BJ (cell line): Measurements from ENCODE around the gene IRX3. TPM values are rescaled to one million over a fixed set of nuclear protein-coding genes. Genes with fewer than 3 reads are reported as not detected.
A peak's percentile ranks its signal among the peaks of the same experiment; 100 is the strongest.

Experiments
- CTCF ChIA-PET: fragments of 350-600 bp; formaldehyde crosslinking; extraction: SDS; loops from one replicate; lab custom pipeline; 2021; ENCODE audit warnings: antibody characterized with exemption, inconsistent platforms; lab: Yijun Ruan, JAX
- POLR2A ChIA-PET: fragments of 300-600 bp; sonication (Branson Sonifier 250); formaldehyde crosslinking; extraction: SDS; loops from one replicate; lab custom pipeline; 2021; ENCODE audit warnings: antibody characterized with exemption; lab: Charles Lee
- DNase-seq: peaks from one replicate; pipeline ENCODE4 v3.0.0-alpha.2; 2011; ENCODE audit warnings: low read depth
- H3K27me3 ChIP-seq: 2 replicates; pipeline ENCODE4 v1.6.0; 2011; ENCODE audit warnings: low read length; ENCODE audit not compliant: control insufficient read depth, insufficient read depth
- H3K36me3 ChIP-seq: 2 replicates; pipeline ENCODE4 v1.5.1; 2011; ENCODE audit warnings: low read length; ENCODE audit not compliant: control insufficient read depth, insufficient read depth
- H3K4me3 ChIP-seq: 2 replicates; pipeline ENCODE4 v1.5.1; 2011; ENCODE audit warnings: low read depth, mild to moderate bottlenecking, control low read depth, low read length
- CTCF ChIP-seq: IDR thresholded peaks from 2 replicates; pipeline ENCODE4 v1.5.1; 2011; ENCODE audit warnings: low read depth, mild to moderate bottlenecking, control low read depth, inconsistent platforms, low read length, moderate library complexity; ENCODE audit not compliant: insufficient read depth
- polyA plus RNA-seq: library from polyadenylated mRNA; depleted of rRNA; stranded (reverse); fragments of >200 nt; gene quantifications from 2 replicates; pipeline ENCODE4 v1.2.3, GENCODE V29; 2011

Gene IRX3
- polyA plus RNA-seq, 1 experiment = 2.2 TPM

- no peaks in the 10 kb centered on the region; the same call in 1 of the 2 replicates for H3K36me3 ChIP-seq
- H3K4me3 ChIP-seq = peak overlapping the region; percentile 87; the same call in 1 of the 2 replicates
- H3K27me3 ChIP-seq = no peaks in the 10 kb centered on the region
- ChIA-PET CTCF (interaction anchor here (0.6 kb wide), 2 partner anchors 168 to 622 kb away, joined by 3 read pairs; no protein-coding TSS in a partner anchor), POLR2A (interaction anchor here (0.6 kb wide), 1 partner anchor 83 kb away, joined by 3 read pairs; no protein-coding TSS in a partner anchor)
- DNase-seq = no peak
- no peak for TF ChIP-seq CTCF
Observed at GRCh38 chr16:54288030-54288834, 1.6 kb upstream of the IRX3 start.

DNA sequence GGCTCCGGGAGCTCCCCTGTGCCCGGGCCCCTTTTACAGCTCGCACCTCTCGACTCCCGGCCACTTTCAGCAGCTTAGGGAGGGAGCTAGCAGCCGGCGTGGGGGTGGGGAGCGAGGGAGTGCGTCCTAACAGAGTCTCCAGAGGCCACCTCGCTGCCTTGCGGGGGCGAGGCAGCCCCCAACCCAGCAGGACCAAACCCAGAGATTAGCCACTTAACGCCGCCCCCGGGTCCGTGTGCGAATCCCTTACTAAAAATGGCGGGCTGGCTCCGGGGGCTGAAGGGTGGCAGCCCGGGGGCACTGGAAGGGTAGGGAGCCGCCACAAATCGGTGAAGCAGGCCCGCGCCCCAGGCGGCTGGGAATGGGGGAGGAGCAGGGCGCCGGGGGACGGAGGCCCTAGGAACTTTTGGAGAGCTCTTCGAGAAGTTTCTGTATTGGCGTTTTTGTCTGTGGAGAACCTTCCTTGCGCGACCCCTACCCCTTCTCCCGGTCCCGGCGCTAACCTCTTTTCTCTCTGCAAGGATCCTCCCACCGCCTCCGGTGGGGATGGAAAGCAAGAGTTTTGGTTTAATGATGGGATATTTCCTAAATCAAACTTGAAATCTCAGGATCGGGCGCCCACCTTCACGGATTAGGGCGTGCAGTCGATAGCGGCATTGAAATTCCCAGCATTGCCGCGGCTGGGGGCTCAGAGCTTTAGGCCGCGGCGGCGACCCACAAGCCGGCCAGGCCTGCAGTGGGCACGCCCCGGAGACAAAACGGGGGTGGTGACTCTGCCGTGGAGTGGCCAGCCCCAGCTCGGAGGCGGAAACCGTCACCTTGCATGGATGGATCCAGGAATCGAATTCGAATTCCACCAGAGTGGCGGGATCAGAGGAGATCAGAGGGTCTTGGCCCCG is 793 bp upstream of the IRX3 start:
- ChIA-PET CTCF (interaction anchor here (0.6 to 0.9 kb wide), 3 partner anchors 169 to 622 kb away, joined by 3 read pairs; no protein-coding TSS in a partner anchor), POLR2A (interaction anchor here (0.7 kb wide), 1 partner anchor 482 kb away, joined by 6 read pairs; no protein-coding TSS in a partner anchor)
- Histone ChIP-seq H3K4me3 (peak overlapping the region; percentile 87), H3K36me3 (no peaks in the 10 kb centered on the region; the same call in 1 of the 2 replicates), H3K27me3 (no peaks in the 10 kb centered on the region)
- no peak for TF ChIP-seq CTCF
- DNase-seq = no peak

- ChIA-PET POLR2A (no interaction called here), CTCF (interaction anchor here (0.7 to 1.1 kb wide), 5 partner anchors 9 to 736 kb away, joined by 3 read pairs; no protein-coding TSS in a partner anchor)
- no peaks in the 10 kb centered on the region; the same call in 1 of the 2 replicates for H3K36me3 ChIP-seq
- TF ChIP-seq CTCF = no peak
- H3K4me3 ChIP-seq = peak overlapping the region; percentile 87
- no peaks in the 10 kb centered on the region for H3K27me3 ChIP-seq
- no peak for DNase-seq
Observed at GRCh38 chr16:54286090-54286365, 559 bp downstream of the IRX3 start.

- peak; percentile 22; the same call in 1 of the 2 replicates for TF ChIP-seq CTCF
- Histone ChIP-seq H3K27me3 (no peaks in the 10 kb centered on the region), H3K4me3 (peak overlapping the region; percentile 87), H3K36me3 (no peaks in the 10 kb centered on the region; the same call in 1 of the 2 replicates)
- POLR2A ChIA-PET = no interaction called here
- CTCF ChIA-PET = interaction anchor here (0.6 to 1.3 kb wide), 6 partner anchors 10 to 765 kb away, joined by 3 to 4 read pairs (median 3); no protein-coding TSS in a partner anchor
- no peak for DNase-seq
Observed at GRCh38 chr16:54285414-54286089, 1.0 kb downstream of the IRX3 start.
